A549 treated with ZK216348 at 1 μM for 4 hours (cell line): ENCODE measurements around the gene STYXL1. TPM values are rescaled to one million over a fixed set of nuclear protein-coding genes. Genes with fewer than 3 reads are reported as not detected.

Experiments used
- total RNA-seq: library from RNA; stranded (reverse); fragments of 200-300 nt; extraction: Qiagen RNA extraction; gene quantifications from 5 replicates; pipeline ENCODE4 v1.2.3, GENCODE V29; 2022; ENCODE audit warnings: low read depth

The STYXL1 gene, protein sequence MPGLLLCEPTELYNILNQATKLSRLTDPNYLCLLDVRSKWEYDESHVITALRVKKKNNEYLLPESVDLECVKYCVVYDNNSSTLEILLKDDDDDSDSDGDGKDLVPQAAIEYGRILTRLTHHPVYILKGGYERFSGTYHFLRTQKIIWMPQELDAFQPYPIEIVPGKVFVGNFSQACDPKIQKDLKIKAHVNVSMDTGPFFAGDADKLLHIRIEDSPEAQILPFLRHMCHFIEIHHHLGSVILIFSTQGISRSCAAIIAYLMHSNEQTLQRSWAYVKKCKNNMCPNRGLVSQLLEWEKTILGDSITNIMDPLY
- 37.3 to 50.3 TPM (median 44.8 TPM) in 5 replicates for total RNA-seq

DNA sequence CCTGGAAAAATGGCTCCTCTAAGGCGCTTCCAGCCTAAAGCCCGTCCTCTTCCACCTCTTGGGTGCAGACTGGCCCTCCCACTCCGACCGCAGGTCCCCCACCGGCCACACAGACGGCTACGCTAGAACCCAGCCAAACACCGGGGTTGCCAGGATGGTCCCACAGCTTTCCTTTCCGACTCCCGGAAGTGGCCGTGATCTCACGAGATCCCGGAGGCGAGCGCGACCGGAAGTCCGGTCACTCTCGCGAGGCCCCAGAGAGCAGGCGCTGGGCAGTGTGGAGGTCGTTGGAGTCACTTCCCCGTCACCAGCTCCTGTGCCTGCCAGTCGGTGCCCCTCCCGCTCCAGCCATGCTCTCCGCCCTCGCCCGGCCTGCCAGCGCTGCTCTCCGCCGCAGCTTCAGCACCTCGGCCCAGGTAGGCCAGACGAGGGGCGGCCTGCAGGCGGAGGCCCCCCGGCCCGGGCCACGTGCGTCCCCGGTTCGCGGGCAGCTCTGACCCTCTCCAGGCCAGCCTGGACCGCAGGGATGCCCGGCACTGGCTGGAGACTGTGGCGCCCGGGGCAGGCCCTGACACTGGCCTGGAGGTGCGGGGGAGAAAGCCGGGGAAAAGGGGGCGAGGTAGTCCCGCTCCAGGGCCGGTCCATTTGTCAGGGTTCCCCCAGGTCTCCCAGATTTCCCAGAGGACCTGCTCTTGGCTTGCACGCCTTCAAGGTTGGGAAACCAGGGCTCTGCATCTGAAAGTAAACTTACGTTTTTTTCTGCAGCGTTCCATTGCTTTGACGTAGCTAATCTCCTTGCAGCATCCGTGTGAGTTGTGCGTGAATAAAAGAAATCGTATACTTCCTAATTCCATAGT lies at the start of gene STYXL1, which contains the start of gene MDH2:
STYXL1 (minus strand) TSS at position 190 of the 857 bp plus-strand sequence. CDS start 17,477 bp downstream, outside the sequence.
MDH2 (plus strand) TSS at position 296 of the 857 bp plus-strand sequence; CDS start at position 351, 55 bp downstream.

DNA sequence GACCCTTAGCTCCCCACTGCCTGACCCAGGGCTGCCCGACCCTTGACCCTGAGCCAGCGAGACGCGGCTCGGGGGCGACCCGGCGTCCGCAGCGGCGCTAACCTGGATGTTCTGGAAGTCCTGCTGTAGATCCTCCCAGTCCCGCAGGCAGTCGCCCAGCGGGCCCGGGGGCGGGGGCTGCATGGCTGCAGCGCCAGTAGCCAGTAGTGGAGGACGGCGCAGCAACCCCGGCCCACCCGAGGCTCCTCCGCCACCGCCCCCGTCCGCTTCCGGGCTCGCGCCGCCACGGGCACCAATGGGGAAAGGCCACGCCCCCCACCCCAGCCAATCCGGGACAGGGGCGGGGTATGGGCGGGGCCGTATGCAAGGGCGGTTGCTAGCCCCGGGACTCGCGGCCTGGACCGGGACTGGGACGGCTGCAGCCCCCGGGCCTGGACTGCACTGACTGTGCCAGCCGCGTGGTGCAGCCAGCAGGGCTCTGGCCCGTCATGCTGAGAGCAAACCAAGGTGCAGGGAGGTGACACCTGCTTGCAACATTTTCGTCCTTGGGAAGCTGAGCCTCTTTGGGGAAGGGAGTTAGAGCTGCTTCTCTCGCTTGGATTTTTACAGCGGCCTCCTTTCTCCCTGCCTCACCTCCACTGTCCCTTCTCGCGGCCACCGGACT lies 53.3 kb downstream of the STYXL1 start, which contains the start of gene TMEM120A:
TMEM120A (minus strand) TSS at position 208 of the 664 bp plus-strand sequence; CDS start at position 183, 25 bp downstream.

Other genes with a start within 250 kb of the STYXL1 start
- not detected in 5 replicates for gene CCL24, start 234.2 kb downstream of the STYXL1 start, total RNA-seq
- 62.5 to 93.2 TPM (median 90.3 TPM) in 5 replicates for gene RHBDD2, start 169.0 kb downstream of the STYXL1 start, total RNA-seq
- gene POR, start 132.8 kb downstream of the STYXL1 start, total RNA-seq, result 105 to 178 TPM (median 160 TPM) in 5 replicates
- 34.8 to 47.6 TPM (median 44.6 TPM) in 5 replicates for gene TMEM120A, start 53.4 kb downstream of the STYXL1 start, total RNA-seq
- gene MDH2, start 106 bp upstream of the STYXL1 start, total RNA-seq, result 339 to 400 TPM (median 372 TPM) in 5 replicates
- 5.8 to 11.6 TPM (median 10.0 TPM) in 5 replicates for gene SRRM3, start 153.9 kb upstream of the STYXL1 start, total RNA-seq